ENCODE results near the gene INF2. TPM values are rescaled to one million over a fixed set of nuclear protein-coding genes. Genes with fewer than 3 reads are reported as not detected.
A peak's percentile ranks its signal among the peaks of the same experiment; 100 is the strongest.

INF2 gene
- total RNA-seq, 1 donor from 2014 or later = 61.7 TPM

- H3K27me3 Mint-ChIP-seq (ENCODE audit: low read depth) = no peaks in the 10 kb centered on the region
- no peaks in the 10 kb centered on the region for H3K36me3 Mint-ChIP-seq (ENCODE audit: low read depth)
- TF ChIP-seq CTCF (conservative IDR thresholded peaks at IDR 0.05) = no peak
- DNase-seq (ENCODE audit: low read depth, low spot score) = no peak
- no peaks in the 10 kb centered on the region for H3K9me3 Mint-ChIP-seq
- H3K4me1 Mint-ChIP-seq = peaks cover 4% of the 10 kb centered on the region
- no peak overlapping the region for H3K27ac Mint-ChIP-seq (ENCODE audit: unreplicated experiment)
- H3K4me3 Mint-ChIP-seq = no peak overlapping the region
Measured at GRCh38 chr14:104718871-104719270, 29.5 kb downstream of the INF2 start.

- Mint-ChIP-seq H3K27ac (ENCODE audit: unreplicated experiment) (no peak overlapping the region), H3K4me3 (no peak overlapping the region)
Measured at GRCh38 chr14:104719343-104719742, 29.9 kb downstream of the INF2 start.

GRCh38 chr14:104721505-104722431, 32.4 kb downstream of the INF2 start:
- H3K36me3 Mint-ChIP-seq (ENCODE audit: low read depth) = no peaks in the 10 kb centered on the region
- TF ChIP-seq CTCF (conservative IDR thresholded peaks at IDR 0.05) = no peak
- DNase-seq (ENCODE audit: low read depth, low spot score) = no peak
- H3K4me1 Mint-ChIP-seq = peaks cover 9% of the 10 kb centered on the region
- H3K27me3 Mint-ChIP-seq (ENCODE audit: low read depth) = peaks cover 3% of the 10 kb centered on the region
- no peaks in the 10 kb centered on the region for H3K9me3 Mint-ChIP-seq
- H3K4me3 Mint-ChIP-seq = peak overlapping the region; percentile 23
- H3K27ac Mint-ChIP-seq (ENCODE audit: unreplicated experiment) = no peak overlapping the region

More at GRCh38 chr14:104719343-104719742, 29.9 kb downstream of the INF2 start:
- no peaks in the 10 kb centered on the region for H3K9me3 Mint-ChIP-seq
- H3K4me1 Mint-ChIP-seq = peaks cover 4% of the 10 kb centered on the region
- DNase-seq (ENCODE audit: low read depth, low spot score) = no peak
- no peaks in the 10 kb centered on the region for H3K27me3 Mint-ChIP-seq (ENCODE audit: low read depth)
- no peak for TF ChIP-seq CTCF (conservative IDR thresholded peaks at IDR 0.05)
- H3K36me3 Mint-ChIP-seq (ENCODE audit: low read depth) = no peaks in the 10 kb centered on the region

- Mint-ChIP-seq H3K4me3 (no peak overlapping the region), H3K9me3 (no peaks in the 10 kb centered on the region), H3K27me3 (ENCODE audit: low read depth) (peaks cover 6% of the 10 kb centered on the region), H3K36me3 (ENCODE audit: low read depth) (no peaks in the 10 kb centered on the region), H3K27ac (ENCODE audit: unreplicated experiment) (no peak overlapping the region), H3K4me1 (peaks cover 9% of the 10 kb centered on the region)
- no peak for TF ChIP-seq CTCF (conservative IDR thresholded peaks at IDR 0.05)
- no peak for DNase-seq (ENCODE audit: low read depth, low spot score)
Measured at GRCh38 chr14:104722938-104723650, 33.7 kb downstream of the INF2 start.

GRCh38 chr14:104723651-104724406, 34.4 kb downstream of the INF2 start, which contains the start of gene ADSS1:
Gene ADSS1 (plus strand): TSS chr14:104724229. CDS start chr14:104724271, 42 bp downstream.
- Mint-ChIP-seq H3K27me3 (ENCODE audit: low read depth) (peaks cover 6% of the 10 kb centered on the region), H3K27ac (ENCODE audit: unreplicated experiment) (no peak within 1 kb of the TSS), H3K4me1 (peaks cover 9% of the 10 kb centered on the region), H3K9me3 (no peaks in the 10 kb centered on the region), H3K4me3 (peak within 1 kb of the TSS; percentile 86), H3K36me3 (ENCODE audit: low read depth) (no peaks in the 10 kb centered on the region)
- peak; percentile 64 for DNase-seq (ENCODE audit: low read depth, low spot score)
- TF ChIP-seq CTCF (conservative IDR thresholded peaks at IDR 0.05) = peak; percentile 92
